Measurements from ENCODE around the gene PTMA. TPM values are rescaled to one million over a fixed set of nuclear protein-coding genes. Genes with fewer than 3 reads are reported as not detected.
A peak's percentile ranks its signal among the peaks of the same experiment; 100 is the strongest.

The PTMA gene
- total RNA-seq, 1 experiment from 2014 or later: 1,625 TPM

- Histone ChIP-seq H3K4me3 (ENCODE audit: low read length) (no peak overlapping the region), H3K27ac (ENCODE audit: low read length) (no peak overlapping the region), H3K9me3 (ENCODE audit: low read length) (no peaks in the 10 kb centered on the region), H3K27me3 (ENCODE audit: low read length) (no peaks in the 10 kb centered on the region), H2AFZ (ENCODE audit: low read length) (no peak overlapping the region), H3K9ac (ENCODE audit: low read length) (no peak overlapping the region), H4K20me1 (ENCODE audit: low read length) (peaks cover 22% of the 10 kb centered on the region), H3K9me2 (replicated peaks; ENCODE audit: low read length) (no peaks in the 10 kb centered on the region), H3F3A (ENCODE audit: low read length, unreplicated experiment) (peaks cover 15% of the 10 kb centered on the region), H3K4me2 (ENCODE audit: low read length) (no peak overlapping the region), H3K79me2 (ENCODE audit: low read length) (peaks cover 25% of the 10 kb centered on the region), H3K4me1 (ENCODE audit: insufficient read depth, low read length) (peaks cover 30% of the 10 kb centered on the region), H3K36me3 (ENCODE audit: low read depth, low read length) (peaks cover 26% of the 10 kb centered on the region)
- TF ChIP-seq EZH2 (IDR thresholded peaks at IDR 0.05; ENCODE audit: low read length, unreplicated experiment) (no peak), EZH2phosphoT487 (IDR thresholded peaks at IDR 0.05; ENCODE audit: borderline replicate concordance, low read length) (no peak)
- TF ChIP-seq, protein P1, sequence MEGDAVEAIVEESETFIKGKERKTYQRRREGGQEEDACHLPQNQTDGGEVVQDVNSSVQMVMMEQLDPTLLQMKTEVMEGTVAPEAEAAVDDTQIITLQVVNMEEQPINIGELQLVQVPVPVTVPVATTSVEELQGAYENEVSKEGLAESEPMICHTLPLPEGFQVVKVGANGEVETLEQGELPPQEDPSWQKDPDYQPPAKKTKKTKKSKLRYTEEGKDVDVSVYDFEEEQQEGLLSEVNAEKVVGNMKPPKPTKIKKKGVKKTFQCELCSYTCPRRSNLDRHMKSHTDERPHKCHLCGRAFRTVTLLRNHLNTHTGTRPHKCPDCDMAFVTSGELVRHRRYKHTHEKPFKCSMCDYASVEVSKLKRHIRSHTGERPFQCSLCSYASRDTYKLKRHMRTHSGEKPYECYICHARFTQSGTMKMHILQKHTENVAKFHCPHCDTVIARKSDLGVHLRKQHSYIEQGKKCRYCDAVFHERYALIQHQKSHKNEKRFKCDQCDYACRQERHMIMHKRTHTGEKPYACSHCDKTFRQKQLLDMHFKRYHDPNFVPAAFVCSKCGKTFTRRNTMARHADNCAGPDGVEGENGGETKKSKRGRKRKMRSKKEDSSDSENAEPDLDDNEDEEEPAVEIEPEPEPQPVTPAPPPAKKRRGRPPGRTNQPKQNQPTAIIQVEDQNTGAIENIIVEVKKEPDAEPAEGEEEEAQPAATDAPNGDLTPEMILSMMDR (conservative IDR thresholded peaks at IDR 0.05; ENCODE audit: low read depth, low read length): peak; percentile 38; the same call in 1 of the 2 replicates
- POLR2A ChIA-PET (ENCODE audit: unreplicated experiment): no interaction called here
- DNase-seq (no peak), ATAC-seq (no peak)
- CTCF ChIA-PET: interaction anchor here (0.6 to 4.1 kb wide), 4 partner anchors 38 to 104 kb away, joined by 3 to 108 read pairs (median 14); no protein-coding TSS in a partner anchor
- no TSS peak for BruUV-seq (replicated peaks)
- intact Hi-C loops (cut with micrococcal nuclease): loop anchor here (1.0 kb wide), 1 partner anchor 38 kb away; no protein-coding TSS in a partner anchor
These were observed 7.1 kb downstream of the PTMA start for GRCh38 chr2:231715499-231715837.

DNA sequence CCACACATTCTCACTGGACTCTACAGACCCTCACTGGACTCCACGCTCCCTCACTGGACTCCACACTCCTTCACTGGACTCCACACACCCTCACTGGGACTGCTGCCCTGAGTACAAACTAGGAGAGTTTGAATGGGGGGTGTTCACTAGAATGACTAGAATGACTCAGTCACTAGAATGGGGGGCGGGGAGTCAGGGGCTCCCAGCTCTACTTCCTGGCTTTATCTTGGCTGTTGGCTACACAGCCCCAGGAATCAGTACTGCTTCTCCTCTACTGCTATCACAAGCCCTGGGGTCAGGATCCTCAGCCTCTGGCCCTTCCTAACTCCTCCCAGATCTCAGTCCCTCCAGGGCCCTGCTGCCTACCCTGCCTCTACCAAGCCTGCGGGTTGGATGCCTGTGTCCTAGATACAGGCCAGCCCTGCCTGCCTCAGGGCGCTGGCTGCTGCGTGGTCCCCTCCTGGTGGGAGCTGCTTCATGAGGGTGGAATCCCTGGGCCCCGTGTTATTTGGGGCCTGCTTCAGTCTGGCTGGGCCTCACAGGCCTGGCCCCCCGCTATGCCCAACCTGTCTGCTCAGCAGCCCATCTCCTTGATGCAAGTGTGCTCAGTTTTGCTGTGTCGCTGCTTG, 7.8 kb downstream of the PTMA start:
- Histone ChIP-seq H3K9me2 (replicated peaks; ENCODE audit: low read length) (no peaks in the 10 kb centered on the region), H3F3A (ENCODE audit: low read length, unreplicated experiment) (peaks cover 14% of the 10 kb centered on the region), H3K79me2 (ENCODE audit: low read length) (peaks cover 19% of the 10 kb centered on the region), H3K4me1 (ENCODE audit: insufficient read depth, low read length) (peaks cover 30% of the 10 kb centered on the region), H2AFZ (ENCODE audit: low read length) (no peak overlapping the region), H3K27ac (ENCODE audit: low read length) (no peak overlapping the region), H3K4me3 (ENCODE audit: low read length) (no peak overlapping the region), H3K9me3 (ENCODE audit: low read length) (no peaks in the 10 kb centered on the region), H3K4me2 (ENCODE audit: low read length) (no peak overlapping the region), H3K36me3 (ENCODE audit: low read depth, low read length) (peaks cover 20% of the 10 kb centered on the region), H4K20me1 (ENCODE audit: low read length) (peaks cover 15% of the 10 kb centered on the region), H3K9ac (ENCODE audit: low read length) (no peak overlapping the region), H3K27me3 (ENCODE audit: low read length) (no peaks in the 10 kb centered on the region)
- ChIA-PET POLR2A (ENCODE audit: unreplicated experiment) (no interaction called here), CTCF (interaction anchor here (4.1 kb wide), 1 partner anchor 38 kb away, joined by 108 read pairs; no protein-coding TSS in a partner anchor)
- DNase-seq (no peak), ATAC-seq (no peak)
- no TSS peak for BruUV-seq (replicated peaks)
- intact Hi-C loops (cut with micrococcal nuclease): loop anchor here (1.0 kb wide), 1 partner anchor 39 kb away; no protein-coding TSS in a partner anchor
- TF ChIP-seq, protein P1 (conservative IDR thresholded peaks at IDR 0.05; ENCODE audit: low read depth, low read length): no peak
- TF ChIP-seq EZH2 (IDR thresholded peaks at IDR 0.05; ENCODE audit: low read length, unreplicated experiment) (no peak), EZH2phosphoT487 (IDR thresholded peaks at IDR 0.05; ENCODE audit: borderline replicate concordance, low read length) (no peak)

DNA sequence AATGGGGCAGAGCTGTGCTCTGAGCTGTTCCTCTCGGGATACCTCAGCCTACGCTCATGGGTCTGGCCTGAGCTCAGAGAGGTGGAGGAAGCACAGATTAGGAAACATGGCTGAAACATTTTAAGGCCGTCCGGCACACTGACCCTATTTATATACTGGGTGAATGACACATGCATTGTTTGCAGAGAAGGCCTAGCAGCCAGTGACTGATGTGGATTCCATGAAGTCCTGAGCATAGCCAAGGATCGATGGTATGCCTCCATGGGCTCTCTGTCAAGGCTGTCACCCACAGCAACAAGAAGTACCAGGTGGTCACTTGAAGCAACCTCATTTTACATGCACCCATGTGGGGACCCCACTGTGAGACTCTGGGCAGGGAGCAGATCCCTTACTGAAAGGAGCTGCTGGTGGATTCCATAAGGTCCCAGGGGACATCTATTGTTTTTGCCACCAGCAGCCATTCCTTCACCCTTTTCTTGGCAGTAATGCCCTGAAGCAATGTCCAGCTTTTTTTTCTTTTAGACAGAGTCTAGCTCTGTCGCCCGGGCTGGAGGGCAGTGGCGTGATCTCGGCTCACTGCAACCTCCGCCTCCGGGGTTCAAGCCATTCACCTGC, 8.4 kb downstream of the PTMA start:
- peaks cover 13% of the 10 kb centered on the region for H3K36me3 ChIP-seq (ENCODE audit: low read depth, low read length)
- CTCF ChIA-PET: interaction anchor here (0.7 to 4.1 kb wide), 2 partner anchors 39 to 74 kb away, joined by 3 to 108 read pairs; no protein-coding TSS in a partner anchor
- no TSS peak for BruUV-seq (replicated peaks)
- H2AFZ ChIP-seq (ENCODE audit: low read length): no peak overlapping the region
- POLR2A ChIA-PET (ENCODE audit: unreplicated experiment): no interaction called here
- ATAC-seq (no peak), DNase-seq (peak; percentile 39)
- H3K9me3 ChIP-seq (ENCODE audit: low read length): no peaks in the 10 kb centered on the region
- H3K9me2 ChIP-seq (replicated peaks; ENCODE audit: low read length): no peaks in the 10 kb centered on the region
- no peak for TF ChIP-seq EZH2 (IDR thresholded peaks at IDR 0.05; ENCODE audit: low read length, unreplicated experiment)
- TF ChIP-seq, protein P1 (conservative IDR thresholded peaks at IDR 0.05; ENCODE audit: low read depth, low read length): no peak
- no peak for TF ChIP-seq EZH2phosphoT487 (IDR thresholded peaks at IDR 0.05; ENCODE audit: borderline replicate concordance, low read length)
- peaks cover 7% of the 10 kb centered on the region for H3F3A ChIP-seq (ENCODE audit: low read length, unreplicated experiment)
- H3K9ac ChIP-seq (ENCODE audit: low read length): no peak overlapping the region
- peaks cover 25% of the 10 kb centered on the region for H3K4me1 ChIP-seq (ENCODE audit: insufficient read depth, low read length)
- intact Hi-C loops (cut with micrococcal nuclease): no loop called here
- H4K20me1 ChIP-seq (ENCODE audit: low read length): peaks cover 8% of the 10 kb centered on the region
- no peaks in the 10 kb centered on the region for H3K27me3 ChIP-seq (ENCODE audit: low read length)
- no peak overlapping the region for H3K4me2 ChIP-seq (ENCODE audit: low read length)
- H3K79me2 ChIP-seq (ENCODE audit: low read length): peaks cover 12% of the 10 kb centered on the region
- H3K4me3 ChIP-seq (ENCODE audit: low read length): no peak overlapping the region
- H3K27ac ChIP-seq (ENCODE audit: low read length): no peak overlapping the region
